ENCODE data around the gene ACER3. TPM values are rescaled to one million over a fixed set of nuclear protein-coding genes. Genes with fewer than 3 reads are reported as not detected.
"Not testable (repeated sequence)": the region's sequence is repeated elsewhere in the genome, so short reads cannot be mapped to it uniquely, and the experiment has no call there.

Gene ACER3
- total RNA-seq, 1 donor from 2014 or later: 30.1 TPM

- DNase-seq: no peak
These were observed 17.3 kb downstream of the ACER3 start for GRCh38 chr11:76878014-76878413.

GRCh38 chr11:76880314-76880713, 19.6 kb downstream of the ACER3 start:
- peak; percentile 55 for DNase-seq

DNA sequence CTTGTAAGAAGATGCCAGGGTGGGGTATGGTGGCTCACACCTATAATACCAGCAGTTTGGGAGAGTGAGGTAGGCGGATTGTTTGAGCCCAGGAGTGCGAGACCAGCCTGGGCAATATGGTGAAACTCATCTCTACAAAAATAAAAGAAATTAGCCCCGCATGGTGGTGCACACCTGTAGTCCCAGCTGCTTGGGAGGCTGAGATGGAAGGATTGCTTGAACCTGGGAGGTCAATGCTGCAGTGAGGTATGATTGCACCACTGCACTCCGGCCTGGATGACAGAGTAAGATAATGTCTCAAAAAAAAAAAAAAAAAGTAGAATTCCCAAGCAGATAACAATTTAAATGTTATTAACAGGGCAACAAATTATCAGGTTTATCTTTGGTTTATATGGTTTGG, 20.2 kb downstream of the ACER3 start:
- DNase-seq: no peak

DNA sequence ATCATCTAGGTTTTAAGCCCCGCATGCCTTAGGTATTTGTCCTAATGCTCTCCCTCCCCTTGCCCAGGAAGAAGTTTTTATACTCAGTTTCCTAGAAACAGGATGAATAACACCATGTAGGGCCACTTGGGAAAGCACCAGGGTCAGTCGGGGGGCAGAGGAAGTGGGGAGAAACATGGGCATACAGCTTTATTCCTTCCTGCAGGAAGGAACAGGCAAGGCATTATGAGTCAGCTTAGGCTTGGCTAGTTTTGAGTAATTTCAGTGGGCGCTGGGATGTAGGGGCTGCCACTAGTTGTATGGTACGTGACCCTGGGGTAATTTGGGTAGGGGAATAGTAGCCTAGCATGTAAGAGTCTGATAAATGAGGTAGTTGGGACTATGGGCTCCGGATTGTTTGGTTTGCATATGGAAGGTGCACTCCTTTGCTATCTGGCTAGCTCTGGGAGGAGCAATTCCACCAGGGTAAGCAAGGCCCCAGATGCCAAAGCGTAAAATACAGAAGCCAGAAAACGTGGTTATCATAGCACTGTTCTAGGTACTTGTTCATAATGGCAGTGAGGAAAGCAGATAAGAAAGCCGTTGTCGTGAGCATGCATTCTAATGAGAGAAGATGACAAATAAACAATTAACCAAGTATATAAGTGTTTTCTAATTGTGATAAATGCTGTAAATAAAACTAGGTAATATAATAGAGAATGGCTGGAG, 24.8 kb downstream of the ACER3 start:
- DNase-seq: peak; percentile 90

- DNase-seq: peak; percentile 15
These were observed 28.3 kb downstream of the ACER3 start for GRCh38 chr11:76888989-76889388.

DNA sequence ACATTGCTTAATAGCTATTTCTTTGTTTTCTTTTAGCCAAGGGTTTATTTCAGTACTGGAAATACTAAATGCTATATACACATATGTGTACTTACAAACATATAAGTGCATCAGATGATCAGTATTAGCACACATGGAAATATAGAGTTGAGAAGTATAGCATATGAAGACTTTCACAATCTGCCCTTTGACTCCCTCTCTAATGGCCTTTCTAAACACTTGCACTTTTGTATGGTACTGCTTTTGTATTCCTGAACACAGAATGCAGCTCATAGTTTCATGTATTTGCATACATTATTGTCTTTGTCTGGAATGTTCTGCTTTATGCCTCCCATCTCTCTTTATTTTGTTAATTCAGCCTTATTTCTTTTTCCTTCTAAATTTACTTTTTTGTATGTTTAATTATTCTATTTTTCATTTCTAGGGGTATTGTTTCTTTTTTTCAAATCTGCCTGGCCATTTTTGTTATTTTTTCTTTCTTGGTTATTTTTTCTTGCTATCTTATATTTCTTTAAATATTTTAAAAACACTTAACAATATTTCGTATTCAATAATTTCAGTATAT, 28.8 kb downstream of the ACER3 start:
- DNase-seq: no peak

DNA sequence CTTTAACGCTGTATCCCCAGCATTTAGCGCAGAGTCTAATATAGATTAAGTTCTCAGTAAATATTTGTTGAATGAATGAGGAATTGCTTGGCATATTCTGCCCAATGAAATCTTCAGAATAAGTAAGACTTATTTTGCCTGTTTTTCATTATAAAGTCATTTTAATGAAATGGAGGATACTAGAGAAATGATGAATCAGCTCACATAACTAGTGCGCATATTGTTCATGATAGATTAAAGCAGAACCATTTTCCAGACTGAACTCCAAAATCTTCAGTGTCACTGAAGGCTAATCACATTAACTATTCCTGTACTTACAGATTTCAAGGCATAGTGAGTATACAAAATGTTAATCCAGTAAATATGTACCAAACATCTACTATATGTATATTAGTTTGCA, 29.6 kb downstream of the ACER3 start:
- no peak for DNase-seq

- DNase-seq: no peak
These were observed 30.6 kb downstream of the ACER3 start for GRCh38 chr11:76891285-76891684.

- DNase-seq: no peak
These were observed 31.1 kb downstream of the ACER3 start for GRCh38 chr11:76891793-76892192.

- DNase-seq: no peak
These were observed 31.6 kb downstream of the ACER3 start for GRCh38 chr11:76892306-76892705.

GRCh38 chr11:76897233-76897632, 36.5 kb downstream of the ACER3 start:
- no peak for DNase-seq

GRCh38 chr11:76901144-76901543, 40.4 kb downstream of the ACER3 start:
- no peak for DNase-seq

DNA sequence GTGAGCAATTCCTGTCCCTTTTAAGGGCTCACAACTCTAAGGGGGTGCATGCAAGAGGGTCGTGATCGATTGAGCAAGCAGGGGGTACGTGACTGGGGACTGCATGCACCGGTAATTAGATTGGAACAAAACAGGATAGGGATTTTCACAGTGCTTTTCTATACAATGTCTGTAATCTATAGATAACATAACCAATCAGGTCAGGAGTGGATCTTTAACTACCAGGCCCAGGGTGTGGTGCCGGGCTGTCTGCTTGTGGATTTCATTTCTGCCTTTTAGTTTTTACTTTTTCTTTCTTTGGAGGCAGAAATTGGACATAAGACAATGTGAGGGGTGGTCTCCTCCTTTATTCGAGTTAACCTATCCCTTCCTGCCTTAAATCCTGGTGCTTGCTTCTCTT, 40.9 kb downstream of the ACER3 start:
- not testable (repeated sequence) for DNase-seq

DNA sequence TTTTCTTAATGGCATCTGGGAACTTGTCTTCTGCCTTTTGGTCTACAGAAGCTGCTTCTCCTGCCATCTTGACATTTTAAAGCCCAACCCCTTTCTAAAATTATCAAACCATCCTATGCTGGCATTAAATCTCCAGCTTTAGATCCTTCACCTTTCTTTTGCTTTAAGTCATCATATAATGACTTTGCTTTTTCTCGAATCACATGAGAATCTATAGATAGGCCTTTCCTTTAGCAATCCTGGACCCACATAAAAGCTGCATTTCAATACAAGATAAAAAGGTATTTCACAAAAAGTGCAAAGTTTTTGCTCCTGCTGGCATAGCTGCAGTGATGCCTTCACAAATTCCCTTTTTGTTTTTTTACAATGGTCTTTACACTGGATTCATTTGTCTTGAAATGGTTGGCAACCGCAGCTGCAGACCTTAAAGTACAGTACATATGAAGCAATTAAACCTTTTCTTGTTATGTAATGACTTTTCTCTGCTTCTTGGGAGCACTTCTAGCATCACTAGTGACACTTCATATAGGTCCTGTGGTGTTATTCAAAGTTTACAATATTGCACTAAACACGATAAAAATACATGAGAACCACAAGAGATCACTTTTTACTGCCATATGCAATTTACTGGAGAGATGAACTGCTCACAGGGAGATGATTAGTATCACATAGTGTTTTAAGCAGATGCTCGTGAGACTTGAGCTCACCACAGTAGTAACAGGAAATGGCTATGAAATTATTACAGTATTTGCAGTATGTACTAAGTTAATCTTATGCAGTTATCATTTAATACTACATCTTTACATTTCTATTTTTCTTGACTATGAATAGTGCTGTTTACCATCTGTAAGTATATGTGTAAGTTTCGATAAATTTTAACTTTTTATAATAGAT, 41.6 kb downstream of the ACER3 start:
- no peak for DNase-seq

DNA sequence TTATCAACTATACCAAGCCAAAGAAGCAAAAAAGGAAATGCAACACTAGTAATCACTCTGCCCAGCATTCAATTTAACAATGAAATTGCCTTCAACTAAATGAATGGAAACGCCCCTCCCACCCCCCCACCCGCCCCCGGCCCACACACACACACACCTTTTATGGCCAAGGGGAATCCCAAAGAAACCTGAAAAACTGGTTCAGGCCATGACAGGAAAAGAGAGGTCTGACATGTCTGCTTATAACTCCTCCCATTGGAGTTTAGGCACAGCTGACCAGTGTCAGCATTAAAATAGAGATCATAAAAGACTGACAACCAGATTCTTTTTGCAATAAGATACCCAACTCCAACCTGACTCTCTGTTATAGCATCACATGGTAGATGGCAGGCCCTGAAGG, 42.6 kb downstream of the ACER3 start:
- no peak for DNase-seq

DNA sequence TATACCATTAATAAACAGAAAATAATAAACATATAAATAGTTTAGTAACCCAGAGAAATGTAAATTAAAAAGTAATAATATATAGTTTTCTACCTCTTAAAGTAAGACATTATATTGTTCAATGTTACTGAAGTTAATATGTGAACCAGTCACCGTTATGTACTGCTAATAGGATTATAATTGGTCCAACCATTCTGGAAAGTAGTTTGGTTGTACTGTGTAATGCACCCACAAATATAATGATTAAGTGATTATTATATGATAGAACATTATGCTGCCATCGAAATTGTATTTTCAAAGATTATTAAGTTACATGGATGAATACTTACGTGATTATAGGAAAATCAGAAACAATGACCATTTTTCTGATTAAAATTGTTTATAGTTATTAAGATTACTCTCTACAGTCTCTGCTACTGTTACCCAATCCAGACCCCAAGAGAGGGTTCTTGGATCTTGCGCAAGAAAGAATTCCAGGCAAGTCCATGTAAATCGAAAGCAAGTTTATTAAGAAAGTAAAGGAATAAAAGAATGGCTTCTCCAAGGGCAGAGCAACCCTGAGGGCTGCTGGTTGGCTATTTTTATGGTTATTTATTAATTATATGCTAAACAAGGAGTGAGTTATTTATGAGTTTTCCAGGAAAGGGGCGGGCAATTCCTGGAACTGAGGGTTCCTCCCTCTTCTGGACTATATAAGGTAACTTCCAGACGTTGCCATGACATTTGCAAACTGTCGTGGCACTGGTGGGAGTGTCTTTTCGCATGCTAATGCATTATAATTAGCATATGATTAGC, 50.1 kb downstream of the ACER3 start:
- DNase-seq: no peak

- no peak for DNase-seq
These were observed 50.7 kb downstream of the ACER3 start for GRCh38 chr11:76911415-76911808.

DNA sequence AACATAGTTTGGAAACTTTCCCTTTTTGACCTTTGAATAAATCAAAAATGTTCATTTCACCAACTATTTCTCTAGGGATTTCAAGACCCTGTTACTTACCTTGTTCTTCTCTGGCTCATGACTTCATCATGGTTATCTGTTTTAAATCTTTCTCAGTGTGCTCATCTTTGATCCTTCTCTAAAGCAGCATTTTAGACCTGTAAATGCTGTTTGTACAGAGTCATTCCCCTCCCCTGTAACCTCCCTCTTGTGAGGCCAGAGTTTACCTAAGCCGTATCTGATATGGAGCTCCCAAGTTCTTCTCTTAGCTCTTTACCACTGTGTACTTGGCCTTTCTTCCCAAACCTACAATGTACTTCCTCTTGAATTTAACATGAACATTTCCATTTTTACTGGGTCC, 56.0 kb downstream of the ACER3 start:
- no peak for DNase-seq

DNA sequence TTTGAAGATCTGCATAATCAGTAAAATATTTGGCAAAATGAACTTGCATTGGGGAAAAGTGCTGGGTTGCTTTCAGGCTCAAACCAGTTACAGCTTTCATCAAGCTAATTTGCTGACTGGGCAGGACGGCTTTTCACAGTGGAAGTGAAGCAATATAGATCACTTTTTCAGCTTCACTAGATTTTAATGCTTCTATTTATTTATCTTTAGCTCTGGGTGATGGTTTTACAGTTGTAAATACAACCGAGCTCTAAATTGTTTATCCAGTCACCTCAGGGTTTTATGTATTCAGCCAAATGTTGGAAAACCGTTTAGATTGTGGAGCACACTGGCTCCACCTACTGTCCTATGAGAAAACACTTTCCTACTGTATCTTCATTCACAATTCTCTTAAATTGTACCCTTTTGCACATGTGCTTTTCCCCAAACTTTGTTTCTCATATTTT, 58.2 kb downstream of the ACER3 start:
- DNase-seq: peak; percentile 82

DNA sequence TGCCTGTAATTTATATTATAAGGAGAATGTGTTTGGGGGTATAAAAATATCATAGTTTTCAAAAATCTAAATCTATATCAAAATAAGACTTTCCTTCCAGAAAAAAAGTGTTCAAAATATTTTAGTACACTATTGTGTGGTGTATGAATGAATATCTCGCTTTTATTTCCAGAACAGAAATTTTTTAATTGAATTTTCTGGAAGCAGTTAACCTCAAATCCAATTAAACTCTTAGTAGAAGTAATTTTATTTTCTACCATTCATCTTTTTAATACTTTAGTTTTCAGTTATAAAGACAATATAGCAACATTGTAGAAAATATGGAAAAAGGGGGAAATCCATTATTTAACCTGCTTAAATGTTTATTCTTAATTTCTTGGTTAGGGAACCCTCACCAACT, 58.7 kb downstream of the ACER3 start:
- no peak for DNase-seq

DNA sequence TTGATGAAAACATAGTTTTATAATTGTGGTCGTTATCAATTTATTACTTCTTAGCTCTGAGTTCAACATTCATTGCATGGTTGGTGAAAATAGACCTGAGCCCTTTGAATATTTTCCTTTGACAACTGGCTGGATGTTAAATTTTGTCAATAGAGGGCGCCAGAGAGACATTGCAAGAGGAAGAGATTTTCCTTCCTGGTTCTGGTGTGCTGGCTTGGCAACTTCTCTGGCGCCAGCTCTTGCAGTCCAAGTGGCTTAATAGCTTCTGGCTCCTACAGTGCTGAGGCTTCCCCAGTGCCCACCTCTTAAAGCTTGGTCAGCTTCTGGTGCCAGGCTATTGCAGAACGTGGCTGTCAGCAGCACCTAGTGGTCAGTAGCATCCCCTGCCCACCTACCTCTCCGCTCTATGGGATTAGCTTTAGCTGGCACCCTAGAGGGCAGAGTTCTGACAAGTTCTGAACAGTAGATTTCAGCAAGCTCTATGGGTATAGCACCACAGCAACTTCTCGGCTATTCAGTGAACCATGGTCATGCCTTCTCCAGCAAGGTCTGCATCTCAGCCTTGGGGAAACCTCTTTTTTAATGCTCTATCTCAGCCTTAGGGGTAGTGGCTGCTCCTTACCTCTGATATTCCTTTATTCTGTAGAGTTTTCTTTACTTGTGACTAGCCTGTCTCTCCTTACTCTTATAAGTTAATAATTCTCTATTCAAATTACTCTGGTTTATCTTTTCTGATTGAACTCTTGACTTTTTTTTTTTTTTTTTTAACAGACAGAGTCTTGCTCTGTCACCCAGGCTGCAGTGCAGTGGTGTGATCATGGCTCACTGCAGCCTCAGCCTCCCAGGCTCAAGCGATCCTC, 59.4 kb downstream of the ACER3 start:
- DNase-seq: peak; percentile 89

DNA sequence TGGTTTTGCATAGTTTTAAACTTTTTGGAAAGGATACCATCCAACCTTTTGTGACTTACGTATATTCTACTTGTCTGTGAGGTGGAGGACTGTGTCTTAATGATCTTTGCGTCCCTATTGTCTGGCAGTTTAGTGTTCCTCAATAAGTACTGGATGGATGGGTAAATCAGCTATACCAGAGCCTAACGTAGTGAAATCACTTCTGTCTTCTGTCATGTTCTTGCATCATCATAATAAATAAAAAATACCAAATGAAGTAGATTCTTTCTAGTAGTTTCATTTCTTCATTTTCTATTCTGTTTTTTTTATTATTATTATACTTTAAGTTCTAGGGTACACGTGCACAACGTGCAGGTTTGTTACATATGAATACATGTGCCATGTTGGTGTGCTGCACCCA, 66.4 kb downstream of the ACER3 start:
- DNase-seq: no peak
